ENCODE measurements around the gene RREB1. TPM values are rescaled to one million over a fixed set of nuclear protein-coding genes. Genes with fewer than 3 reads are reported as not detected.

RREB1 gene
- total RNA-seq, 4 donors from 2014 or later = 73.9 to 214 (median 107) TPM

GRCh38 chr6:7108964-7109836 is 1.4 kb downstream of the RREB1 start:
- in situ Hi-C loops (cut with MboI; ENCODE audit: low pct_ligation_motif_present in 1 of 4, low pct_unique_long_range_greater_than_20kb in 1 of 4, low sequenced_read_pairs in 3 of 4) = loop anchor here in 1 of 4 donors (25.0 kb wide), 1 partner anchor 128 kb away; no protein-coding TSS in a partner anchor

DNA sequence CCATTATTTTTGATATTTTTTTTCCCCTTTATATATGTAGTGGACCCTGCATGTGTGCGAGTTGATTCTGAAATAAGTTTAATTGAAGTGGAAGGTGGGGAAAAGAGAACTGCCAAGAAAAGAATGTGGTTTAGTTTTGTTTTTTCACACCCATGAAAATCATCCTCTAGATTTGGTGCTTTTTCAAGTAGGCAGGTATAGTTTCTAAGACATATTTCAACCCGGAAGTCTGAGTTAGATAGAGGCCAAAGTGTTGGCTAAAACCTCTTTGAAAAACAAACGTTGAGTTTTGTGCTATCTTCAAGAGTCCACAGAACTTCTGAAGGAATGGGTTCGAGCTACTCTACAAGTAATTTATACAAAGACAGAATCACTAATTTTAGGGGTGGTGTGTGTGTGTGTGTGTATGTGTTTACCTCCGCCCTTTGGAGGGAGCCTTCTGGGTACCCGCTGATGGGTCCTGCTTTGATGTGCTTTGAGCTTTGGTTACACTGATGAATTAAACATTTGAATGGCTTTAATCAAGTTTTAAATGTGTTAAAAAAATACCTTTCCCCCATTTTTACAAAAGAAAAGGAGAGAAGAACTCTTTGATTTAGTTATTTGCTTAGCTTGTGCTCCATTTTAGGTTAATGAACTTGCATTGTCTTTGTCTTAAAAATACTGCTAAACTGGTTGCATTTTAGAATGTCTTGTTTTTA is 2.5 kb downstream of the RREB1 start:
- 44 to 49% methylated on average over 6 of the region's 6 CpGs for WGBS, 2 donors (ENCODE audit: low coverage in 1 of 2)
- in situ Hi-C loops (cut with MboI; ENCODE audit: low pct_ligation_motif_present in 1 of 4, low pct_unique_long_range_greater_than_20kb in 1 of 4, low sequenced_read_pairs in 3 of 4) = loop anchor here in 1 of 4 donors (25.0 kb wide), 1 partner anchor 127 kb away; no protein-coding TSS in a partner anchor
- intact Hi-C loops (cut with DNase I; ENCODE audit: low total_unique reads) = no loop called here
- Histone ChIP-seq H3K36me3 (no peaks in the 10 kb centered on the region), H3K27ac (peak overlapping the region; percentile 94 to 99 (median 98)), H3K4me1 (peaks cover 39 to 69% (median 53%) of the 10 kb centered on the region in 4 donors), H3K4me3 (peak overlapping the region in 3 of 4 donors; percentile 69 to 84 (median 70)), H3K27me3 (no peaks in the 10 kb centered on the region), H3K9me3 (no peaks in the 10 kb centered on the region)
- no peak for DNase-seq
- TF ChIP-seq POLR2A (IDR thresholded peaks at IDR 0.05) (no peak), POLR2AphosphoS5 (IDR thresholded peaks at IDR 0.05) (no peak), EP300 (IDR thresholded peaks at IDR 0.05; ENCODE audit: low read depth) (no peak)
- TF ChIP-seq, protein P1, sequence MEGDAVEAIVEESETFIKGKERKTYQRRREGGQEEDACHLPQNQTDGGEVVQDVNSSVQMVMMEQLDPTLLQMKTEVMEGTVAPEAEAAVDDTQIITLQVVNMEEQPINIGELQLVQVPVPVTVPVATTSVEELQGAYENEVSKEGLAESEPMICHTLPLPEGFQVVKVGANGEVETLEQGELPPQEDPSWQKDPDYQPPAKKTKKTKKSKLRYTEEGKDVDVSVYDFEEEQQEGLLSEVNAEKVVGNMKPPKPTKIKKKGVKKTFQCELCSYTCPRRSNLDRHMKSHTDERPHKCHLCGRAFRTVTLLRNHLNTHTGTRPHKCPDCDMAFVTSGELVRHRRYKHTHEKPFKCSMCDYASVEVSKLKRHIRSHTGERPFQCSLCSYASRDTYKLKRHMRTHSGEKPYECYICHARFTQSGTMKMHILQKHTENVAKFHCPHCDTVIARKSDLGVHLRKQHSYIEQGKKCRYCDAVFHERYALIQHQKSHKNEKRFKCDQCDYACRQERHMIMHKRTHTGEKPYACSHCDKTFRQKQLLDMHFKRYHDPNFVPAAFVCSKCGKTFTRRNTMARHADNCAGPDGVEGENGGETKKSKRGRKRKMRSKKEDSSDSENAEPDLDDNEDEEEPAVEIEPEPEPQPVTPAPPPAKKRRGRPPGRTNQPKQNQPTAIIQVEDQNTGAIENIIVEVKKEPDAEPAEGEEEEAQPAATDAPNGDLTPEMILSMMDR (IDR thresholded peaks at IDR 0.05) = no peak

More at GRCh38 chr6:7108964-7109836, 1.4 kb downstream of the RREB1 start:
- no peaks in the 10 kb centered on the region for H3K27me3 ChIP-seq
- WGBS, 2 donors (ENCODE audit: low coverage in 1 of 2) = 1% methylated on average over 40 of the region's 86 CpGs; no CpG with 5 or more reads in 1 of the 2 donors
- no peaks in the 10 kb centered on the region for H3K36me3 ChIP-seq
- peaks cover 30 to 58% (median 44%) of the 10 kb centered on the region in 4 donors for H3K4me1 ChIP-seq
- TF ChIP-seq POLR2A (IDR thresholded peaks at IDR 0.05) (peak; percentile 22), POLR2AphosphoS5 (IDR thresholded peaks at IDR 0.05) (peak; percentile 25 to 56 (median 51)), EP300 (IDR thresholded peaks at IDR 0.05; ENCODE audit: low read depth) (no peak)
- H3K9me3 ChIP-seq = no peaks in the 10 kb centered on the region
- peak overlapping the region; percentile 94 to 99 (median 98) for H3K27ac ChIP-seq
- peak; percentile 64 for DNase-seq
- intact Hi-C loops (cut with DNase I; ENCODE audit: low total_unique reads) = loop anchor here (5.0 kb wide), 2 partner anchors 48 to 133 kb away; no protein-coding TSS in a partner anchor
- H3K4me3 ChIP-seq = peak overlapping the region; percentile 69 to 84 (median 76)

GRCh38 chr6:7111095-7111690 is 3.4 kb downstream of the RREB1 start:
- no peaks in the 10 kb centered on the region for H3K36me3 ChIP-seq
- H3K4me3 ChIP-seq = no peak overlapping the region
- whole genome bisulfite sequencing, 2 donors (ENCODE audit: low coverage in 1 of 2) = 68 to 82% methylated on average over 4 of the region's 4 CpGs
- TF ChIP-seq POLR2A (IDR thresholded peaks at IDR 0.05) (no peak), EP300 (IDR thresholded peaks at IDR 0.05; ENCODE audit: low read depth) (no peak), POLR2AphosphoS5 (IDR thresholded peaks at IDR 0.05) (no peak)
- TF ChIP-seq, protein P1 (IDR thresholded peaks at IDR 0.05) = no peak
- in situ Hi-C loops (cut with MboI; ENCODE audit: low pct_ligation_motif_present in 1 of 4, low pct_unique_long_range_greater_than_20kb in 1 of 4, low sequenced_read_pairs in 3 of 4) (loop anchor here in 1 of 4 donors (25.0 kb wide), 1 partner anchor 126 kb away; no protein-coding TSS in a partner anchor), intact Hi-C loops (cut with DNase I; ENCODE audit: low total_unique reads) (no loop called here)
- DNase-seq = no peak
- H3K4me1 ChIP-seq = peaks cover 39 to 77% (median 62%) of the 10 kb centered on the region in 4 donors
- no peaks in the 10 kb centered on the region for H3K9me3 ChIP-seq
- no peaks in the 10 kb centered on the region for H3K27me3 ChIP-seq
- peak overlapping the region in 1 of 4 donors; percentile 19 for H3K27ac ChIP-seq

- Histone ChIP-seq H3K36me3 (no peaks in the 10 kb centered on the region), H3K27ac (peak overlapping the region; percentile 65 to 84 (median 83)), H3K4me3 (peak overlapping the region in 2 of 4 donors; percentile 11 to 28), H3K27me3 (no peaks in the 10 kb centered on the region), H3K4me1 (peaks cover 44 to 77% (median 60%) of the 10 kb centered on the region in 4 donors), H3K9me3 (no peaks in the 10 kb centered on the region)
- in situ Hi-C loops (cut with MboI; ENCODE audit: low pct_ligation_motif_present in 1 of 4, low pct_unique_long_range_greater_than_20kb in 1 of 4, low sequenced_read_pairs in 3 of 4) (loop anchor here in 1 of 4 donors (25.0 kb wide), 1 partner anchor 125 kb away; no protein-coding TSS in a partner anchor), intact Hi-C loops (cut with DNase I; ENCODE audit: low total_unique reads) (no loop called here)
- no peak for DNase-seq
- TF ChIP-seq POLR2A (IDR thresholded peaks at IDR 0.05) (no peak), EP300 (IDR thresholded peaks at IDR 0.05; ENCODE audit: low read depth) (no peak)
These were observed 4.4 kb downstream of the RREB1 start for GRCh38 chr6:7112171-7112570.

Data from transverse colon (tissue), 4 donors.